GM12878 (cell line): ENCODE results near the gene INHBA. TPM values are rescaled to one million over a fixed set of nuclear protein-coding genes. Genes with fewer than 3 reads are reported as not detected.

Experiments used
- ATAC-seq: fragments of 200-7000 bp; cut with Tn5 transposase; 3 replicates; pipeline ENCODE4 v1.9.1; 2020; ENCODE audit warnings: mild to moderate bottlenecking, moderate library complexity
- BruUV-seq: library from RNA; stranded (reverse); fragments of 400-500 nt; replicated peaks from 2 replicates; lab custom pipeline; 2021; lab: Mats Ljungman, UMichigan
- CTCF ChIA-PET: fragments of 300-600 bp; sonication (Branson Sonifier 250); formaldehyde crosslinking; extraction: SDS; loops from one replicate; lab custom pipeline; 2021; ENCODE audit warnings: inconsistent platforms; lab: Yijun Ruan, JAX
- POLR2A ChIA-PET: fragments of 350-600 bp; formaldehyde crosslinking; extraction: SDS; loops from one replicate; lab custom pipeline; 2021; ENCODE audit warnings: inconsistent platforms; lab: Charles Lee
- RAD21 ChIA-PET: fragments of 300-600 bp; sonication (Branson Sonifier 250); formaldehyde crosslinking; loops from one replicate; lab custom pipeline; 2023; ENCODE audit warnings: antibody characterized with exemption; ENCODE audit not compliant: unreplicated experiment; lab: Charles Lee
- SMC1A ChIA-PET: fragments of 300-600 bp; sonication (Branson Sonifier 250); formaldehyde crosslinking; loops from one replicate; lab custom pipeline; 2023; ENCODE audit not compliant: unreplicated experiment, uncharacterized antibody; lab: Charles Lee
- DNase-seq: peaks from one replicate; pipeline ENCODE4 v3.0.0-alpha.2; 2011; ENCODE audit warnings: low read depth, low spot score
- FAIRE-seq: peaks from 3 replicates; lab custom pipeline; 2011; peaks lifted over from hg19 to GRCh38; lab: Jason Lieb, UNC
- H2AFZ ChIP-seq: 2 replicates; pipeline ENCODE4 v1.6.0; 2011; ENCODE audit warnings: low read depth, low read length, control low read depth; ENCODE audit not compliant: control insufficient read depth
- H3K27ac ChIP-seq: 2 replicates; pipeline ENCODE4 v1.5.1; 2011; ENCODE audit warnings: control low read depth; ENCODE audit not compliant: control insufficient read depth, insufficient read depth
- H3K27me3 ChIP-seq, 2 experiments: replicated peaks in 1 of 2; 2 replicates each; pipeline versions ENCODE4 v1.6.0 to v1.6.1; 2011; ENCODE audit warnings: low read length in 1 of 2; ENCODE audit not compliant: control insufficient read depth in 2 of 2, insufficient read depth in 2 of 2
- H3K36me3 ChIP-seq, 2 experiments: 2 replicates each; pipeline ENCODE4 v1.5.1; 2011; ENCODE audit warnings: low read length in 1 of 2; ENCODE audit not compliant: control insufficient read depth in 2 of 2, insufficient read depth in 2 of 2
- H3K4me1 ChIP-seq: 2 replicates; pipeline ENCODE4 v1.6.1; 2011; ENCODE audit warnings: mild to moderate bottlenecking, low read length, moderate library complexity, mixed read lengths; ENCODE audit not compliant: control insufficient read depth, insufficient read depth
- H3K4me2 ChIP-seq: 2 replicates; pipeline ENCODE4 v1.6.0; 2011; ENCODE audit warnings: control low read depth; ENCODE audit not compliant: control insufficient read depth, insufficient read depth
- H3K4me3 ChIP-seq: fragments of 200-600 bp; sonication (generic); 2 replicates; pipeline ENCODE4 v1.5.1; 2016
- H3K79me2 ChIP-seq: 2 replicates; pipeline ENCODE4 v1.6.0; 2011; ENCODE audit warnings: low read length; ENCODE audit not compliant: control insufficient read depth, insufficient read depth
- H3K9ac ChIP-seq: 2 replicates; pipeline ENCODE4 v1.8.0; 2011; ENCODE audit warnings: low read length, control low read depth, mixed read lengths; ENCODE audit not compliant: control insufficient read depth, insufficient read depth
- H3K9me3 ChIP-seq: replicated peaks from 3 replicates; pipeline ENCODE4 v1.5.1; 2011; ENCODE audit warnings: mild to moderate bottlenecking, low read length; ENCODE audit not compliant: control insufficient read depth, insufficient read depth
- H4K20me1 ChIP-seq: 2 replicates; pipeline ENCODE4 v1.6.0; 2011; ENCODE audit not compliant: control insufficient read depth, insufficient read depth
- CBX3 ChIP-seq: fragments of 200-600 bp; sonication (generic); IDR thresholded peaks from 2 replicates; pipeline ENCODE4 v1.6.1; 2016; ENCODE audit warnings: low read depth, borderline replicate concordance
- FOXM1 ChIP-seq: IDR thresholded peaks from 2 replicates; pipeline ENCODE4 v1.6.1; 2012; ENCODE audit warnings: low read depth, mild to moderate bottlenecking, inconsistent platforms, low read length, moderate library complexity
- KAT2A ChIP-seq: conservative IDR thresholded peaks from 2 replicates; pipeline ENCODE4 v1.6.1; 2011; ENCODE audit warnings: low read depth, low read length; ENCODE audit not compliant: control insufficient read depth
- REST ChIP-seq: IDR thresholded peaks from 2 replicates; pipeline ENCODE4 v1.6.1; 2012; ENCODE audit warnings: mild to moderate bottlenecking, low read depth, low read length
- SP1 ChIP-seq: IDR thresholded peaks from one replicate; pipeline ENCODE4 v1.6.1; 2011; ENCODE audit warnings: low read depth, low read length
- SPI1 ChIP-seq: IDR thresholded peaks from 2 replicates; pipeline ENCODE4 v1.6.1; 2011; ENCODE audit warnings: low read depth, mild to moderate bottlenecking, low read length, moderate library complexity, borderline replicate concordance; ENCODE audit not compliant: insufficient read depth
- SREBF2 ChIP-seq: IDR thresholded peaks from 2 replicates; pipeline ENCODE4 v1.6.1; 2012; ENCODE audit warnings: mild to moderate bottlenecking, low read length
- TBL1XR1 ChIP-seq: IDR thresholded peaks from 2 replicates; pipeline ENCODE4 v1.6.1; 2012; ENCODE audit warnings: low read depth, low read length, improper control_type of control experiment
- YY1 ChIP-seq: IDR thresholded peaks from 2 replicates; pipeline ENCODE4 v1.6.1; 2011; ENCODE audit warnings: low read depth, mild to moderate bottlenecking, low read length
- WGBS: methylation state at CpG from one replicate; pipeline ENCODE4 v1.1.6; 2016; ENCODE audit warnings: low lambda C conversion rate; ENCODE audit not compliant: insufficient replicate concordance, insufficient coverage; ENCODE audit errors: missing lambda C conversion rate; 5-methylcytosine and 5-hydroxymethylcytosine counted together
- in situ Hi-C: fragments of 300-500 bp; cut with MboI; formaldehyde crosslinking; loops from 9 replicates; pipeline ENCODE4 v1.14.3; 2018; ENCODE audit warnings: mixed read lengths
- intact Hi-C: fragments of 100-400 bp; cut with micrococcal nuclease; formaldehyde crosslinking; loops from one replicate; pipeline ENCODE4 v1.14.2; 2022; ENCODE audit not compliant: unreplicated experiment
- polyA plus RNA-seq, 11 experiments: library from polyadenylated mRNA; depleted of rRNA in 4 of 11; unstranded in 6 of 11; stranded (reverse) in 5 of 11; fragments of >200 nt; fragmentation: Nextera tagmentation in 4 of 11; fragmentation: Illumina TruSeq in 1 of 11; extraction: Ambion mirVana in 4 of 11; extraction: Trizol in 1 of 11; gene quantifications; 1 replicate in 1 of 11; 2 replicates in 10 of 11; pipeline versions ENCODE4 v1.2.1 to v1.2.3, GENCODE V29; 2011 to 2016; ENCODE audit warnings: inconsistent platforms in 2 of 11, missing spikeins in 2 of 11, low read depth in 1 of 11
- total RNA-seq, 4 experiments: library from RNA; depleted of rRNA in 3 of 4; stranded (reverse); fragments of >200 nt in 3 of 4; fragmentation: Illumina TruSeq in 1 of 4; extraction: Trizol in 1 of 4; gene quantifications; 2 replicates each; pipeline versions ENCODE4 v1.2.1 to v1.2.3, GENCODE V29; 2013 to 2021
- TF ChIP-seq, protein P1 (sequence below): fragments of 450-650 bp; conservative IDR thresholded peaks from 2 replicates; pipeline ENCODE4 v1.6.1; 2017; ENCODE audit warnings: mild to moderate bottlenecking, moderate library complexity

Gene INHBA
- total and polyA plus RNA-seq, 10 of the 15 experiments (the other 5 are each of a cell fraction or from before 2014, with no cell fraction given) = 0.04 to 0.05 (median 0.05) TPM; not detected in 6

GRCh38 chr7:41742401-41743020 lies 39.6 kb upstream of the INHBA start:
- H3K9me3 ChIP-seq = peaks cover 9% of the 10 kb centered on the region; the same call in 1 of the 3 replicates
- H3K4me2 ChIP-seq = no peak overlapping the region
- H3K36me3 ChIP-seq = no peaks in the 10 kb centered on the region
- RAD21 ChIA-PET = no interaction called here
- CTCF ChIA-PET = no interaction called here
- no peaks in the 10 kb centered on the region for H3K79me2 ChIP-seq
- no peaks in the 10 kb centered on the region for H4K20me1 ChIP-seq
- no peak overlapping the region for H2AFZ ChIP-seq
- no peak overlapping the region for H3K27ac ChIP-seq
- no peak overlapping the region for H3K9ac ChIP-seq
- SMC1A ChIA-PET = no interaction called here
- H3K27me3 ChIP-seq = no peaks in the 10 kb centered on the region
- no peaks in the 10 kb centered on the region for H3K4me1 ChIP-seq
- in situ Hi-C loops (no loop called here), intact Hi-C loops (no loop called here)
- no TSS peak for BruUV-seq
- 0% methylated on average over 2 of the region's 2 CpGs for WGBS
- TF ChIP-seq SREBF2 (no peak), REST (no peak), SPI1 (no peak), KAT2A (no peak), SP1 (no peak), FOXM1 (no peak), CBX3 (no peak), TBL1XR1 (no peak), YY1 (no peak)
- TF ChIP-seq, protein P1, sequence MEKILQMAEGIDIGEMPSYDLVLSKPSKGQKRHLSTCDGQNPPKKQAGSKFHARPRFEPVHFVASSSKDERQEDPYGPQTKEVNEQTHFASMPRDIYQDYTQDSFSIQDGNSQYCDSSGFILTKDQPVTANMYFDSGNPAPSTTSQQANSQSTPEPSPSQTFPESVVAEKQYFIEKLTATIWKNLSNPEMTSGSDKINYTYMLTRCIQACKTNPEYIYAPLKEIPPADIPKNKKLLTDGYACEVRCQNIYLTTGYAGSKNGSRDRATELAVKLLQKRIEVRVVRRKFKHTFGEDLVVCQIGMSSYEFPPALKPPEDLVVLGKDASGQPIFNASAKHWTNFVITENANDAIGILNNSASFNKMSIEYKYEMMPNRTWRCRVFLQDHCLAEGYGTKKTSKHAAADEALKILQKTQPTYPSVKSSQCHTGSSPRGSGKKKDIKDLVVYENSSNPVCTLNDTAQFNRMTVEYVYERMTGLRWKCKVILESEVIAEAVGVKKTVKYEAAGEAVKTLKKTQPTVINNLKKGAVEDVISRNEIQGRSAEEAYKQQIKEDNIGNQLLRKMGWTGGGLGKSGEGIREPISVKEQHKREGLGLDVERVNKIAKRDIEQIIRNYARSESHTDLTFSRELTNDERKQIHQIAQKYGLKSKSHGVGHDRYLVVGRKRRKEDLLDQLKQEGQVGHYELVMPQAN = no peak
- ATAC-seq = no peak
- no peak overlapping the region for H3K4me3 ChIP-seq
- POLR2A ChIA-PET = no interaction called here
- DNase-seq = no peak
- no peak for FAIRE-seq
